GM19452 (cell line): ENCODE data around the gene TSC2.
"Not testable (repeated sequence)": the region's sequence is repeated elsewhere in the genome, so short reads cannot be mapped to it uniquely, and the experiment has no call there.

ENCODE experiments used
- ATAC-seq: cut with Tn5 transposase; IDR thresholded peaks from one replicate; pipeline ENCODE4 v1.9.1; 2021; ENCODE audit not compliant: unreplicated experiment

Gene TSC2

DNA sequence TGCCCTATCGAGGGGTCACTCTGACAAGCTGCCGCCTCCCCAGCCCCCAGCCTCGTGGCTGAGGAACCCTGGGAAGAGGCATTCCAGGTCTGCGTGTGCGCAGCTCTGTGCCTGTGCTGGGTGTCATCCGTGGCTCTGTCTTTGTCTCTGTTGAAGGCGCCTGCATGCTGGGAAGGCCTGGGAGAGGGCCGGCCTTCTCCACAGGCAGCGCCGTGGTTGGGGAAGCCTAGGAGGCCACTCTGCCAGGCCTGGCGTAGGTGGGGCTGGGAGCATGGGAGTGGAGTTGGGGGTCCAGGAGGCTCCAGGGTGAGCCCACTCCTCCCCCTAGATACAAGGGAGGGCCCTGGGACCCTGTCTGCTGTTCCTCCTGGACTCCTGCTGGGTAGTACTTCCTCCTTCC lies 17.7 kb upstream of the TSC2 start:
- ATAC-seq, result no peak

DNA sequence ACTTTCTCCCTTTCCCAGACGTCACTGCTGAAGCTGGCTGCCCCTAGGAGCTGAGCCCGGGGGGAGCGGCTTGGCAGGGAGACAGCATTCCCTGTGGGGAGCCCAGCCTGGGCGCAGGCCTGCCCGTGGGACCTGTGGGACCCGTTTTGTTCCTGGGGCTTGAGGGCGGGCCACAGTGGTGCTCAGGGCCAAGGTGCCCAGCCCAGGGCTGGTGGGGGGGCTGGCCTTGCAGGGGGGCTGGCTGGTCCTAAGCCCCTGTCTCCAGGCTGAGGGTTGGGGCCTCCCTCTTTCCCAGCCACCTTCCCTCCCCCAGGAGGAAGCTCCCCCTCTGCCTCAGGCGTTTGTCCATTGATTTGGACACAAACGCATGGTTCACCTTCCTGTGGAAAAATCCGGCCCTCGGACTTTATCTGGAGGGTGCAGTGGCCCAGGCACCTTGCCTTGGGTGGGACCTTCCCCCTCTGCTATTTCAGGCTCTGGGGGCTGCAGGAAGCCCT lies 16.7 kb upstream of the TSC2 start:
- no peak for ATAC-seq

DNA sequence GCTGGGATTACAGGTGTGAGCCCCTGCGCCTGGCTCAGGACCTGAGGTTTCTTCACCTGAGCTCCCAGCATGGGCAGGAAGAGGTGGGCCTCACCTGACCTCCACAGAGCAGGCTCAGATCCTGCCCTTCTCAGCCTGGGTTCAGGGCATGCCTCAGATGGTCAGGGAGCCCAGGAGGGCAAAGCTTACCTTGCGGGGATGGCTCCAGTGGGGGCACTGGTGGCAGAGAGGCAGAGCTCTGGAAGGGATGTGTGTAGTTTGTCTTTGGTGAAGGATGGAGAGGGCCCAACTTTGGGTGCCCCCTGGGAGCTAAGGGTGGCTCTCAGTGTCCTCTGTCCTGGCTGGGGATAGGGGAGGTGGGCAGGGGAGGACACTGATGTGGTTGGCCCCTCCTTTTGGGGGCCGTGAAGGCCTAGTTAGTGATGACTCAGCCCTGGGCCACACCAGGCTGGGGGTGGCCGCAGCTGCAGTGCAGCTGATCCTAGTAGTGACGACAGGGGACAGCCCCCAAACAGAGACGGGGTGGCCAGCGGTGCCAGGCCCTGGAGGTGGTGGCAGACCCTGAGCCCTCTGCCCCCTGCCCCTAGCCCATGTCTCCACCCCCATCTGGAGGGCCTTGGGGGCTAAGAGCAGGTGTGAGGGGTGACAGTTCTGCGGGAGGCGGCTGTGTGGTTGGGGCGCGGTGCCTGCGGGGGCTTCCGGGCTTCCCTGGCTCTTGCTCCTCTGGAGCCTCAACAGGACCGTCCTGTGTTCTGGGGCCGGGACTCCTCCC lies 15.3 kb upstream of the TSC2 start:
- no peak for ATAC-seq

DNA sequence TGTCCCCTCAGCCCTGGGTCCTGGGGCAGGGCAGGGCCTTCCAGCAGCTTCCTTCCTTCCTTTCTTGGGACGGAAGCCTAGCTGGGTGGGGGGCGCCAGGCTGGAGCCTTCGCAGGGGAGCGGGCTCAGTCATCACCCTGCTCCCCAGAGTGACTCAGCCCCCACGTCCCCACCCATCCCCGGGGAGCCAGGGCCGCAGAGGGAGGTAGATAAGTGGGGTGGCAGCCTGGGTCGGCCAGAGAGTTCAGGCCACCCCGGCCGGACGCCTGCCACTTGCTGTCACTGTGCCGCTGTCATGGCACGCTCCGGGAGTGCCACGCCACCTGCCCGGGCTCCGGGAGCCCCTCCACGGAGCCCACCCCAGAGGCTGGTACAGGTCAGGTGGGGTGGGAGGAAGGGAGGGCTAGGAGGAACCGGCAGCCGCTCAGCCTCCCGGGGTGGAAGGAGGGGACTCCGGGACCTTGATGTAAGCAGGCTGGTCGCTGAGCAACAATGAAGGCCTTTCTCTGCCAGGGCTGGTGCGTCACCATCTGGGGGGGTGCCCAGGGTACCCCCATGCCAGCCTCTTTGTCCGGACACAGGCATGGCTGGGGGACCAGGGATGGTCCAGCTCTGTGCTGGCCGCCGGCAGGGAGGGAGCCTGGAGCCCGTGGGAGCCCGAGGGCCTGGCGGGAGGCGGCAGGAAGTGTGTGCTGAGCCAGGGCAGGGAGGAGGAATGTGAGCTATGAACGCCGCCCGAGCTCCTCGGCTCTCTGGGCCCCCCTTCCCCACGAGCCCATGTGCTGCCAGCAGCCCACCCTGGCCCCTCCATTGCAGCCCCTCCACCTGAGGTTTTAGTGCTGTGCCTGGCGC lies 14.5 kb upstream of the TSC2 start:
- no peak for ATAC-seq

DNA sequence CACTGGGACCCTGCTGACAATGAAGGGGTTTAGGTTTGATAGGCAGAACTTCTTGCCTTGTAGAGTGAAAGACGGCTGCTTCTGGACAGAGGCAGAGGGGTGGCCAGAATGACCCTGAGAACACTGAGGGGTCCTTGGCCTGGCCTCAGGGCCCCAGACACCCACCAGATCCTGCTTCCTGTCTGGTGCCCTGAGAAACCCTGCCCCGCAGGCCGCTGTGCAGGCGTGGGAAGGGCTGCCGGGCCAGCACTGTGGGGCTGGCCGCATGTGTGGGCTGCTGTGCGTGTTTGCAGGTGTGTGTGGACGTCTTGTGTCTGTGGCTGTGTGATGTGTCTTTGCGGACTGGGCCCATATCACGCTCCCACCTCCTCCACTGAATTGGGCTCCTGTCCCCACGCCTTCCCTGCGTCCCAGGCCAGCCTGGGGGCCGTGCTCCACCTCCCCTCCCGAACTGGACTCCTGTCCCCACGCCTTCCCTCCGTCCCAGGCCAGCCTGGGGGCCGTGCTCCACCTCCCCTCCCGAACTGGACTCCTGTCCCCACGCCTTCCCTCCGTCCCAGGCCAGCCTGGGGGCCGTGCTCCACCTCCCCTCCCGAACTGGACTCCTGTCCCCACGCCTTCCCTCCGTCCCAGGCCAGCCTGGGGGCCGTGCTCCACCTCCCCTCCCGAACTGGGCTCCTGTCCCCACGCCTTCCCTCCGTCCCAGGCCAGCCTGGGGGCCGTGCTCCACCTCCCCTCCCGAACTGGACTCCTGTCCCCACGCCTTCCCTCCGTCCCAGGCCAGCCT lies 13.7 kb upstream of the TSC2 start:
- not testable (repeated sequence) for ATAC-seq

DNA sequence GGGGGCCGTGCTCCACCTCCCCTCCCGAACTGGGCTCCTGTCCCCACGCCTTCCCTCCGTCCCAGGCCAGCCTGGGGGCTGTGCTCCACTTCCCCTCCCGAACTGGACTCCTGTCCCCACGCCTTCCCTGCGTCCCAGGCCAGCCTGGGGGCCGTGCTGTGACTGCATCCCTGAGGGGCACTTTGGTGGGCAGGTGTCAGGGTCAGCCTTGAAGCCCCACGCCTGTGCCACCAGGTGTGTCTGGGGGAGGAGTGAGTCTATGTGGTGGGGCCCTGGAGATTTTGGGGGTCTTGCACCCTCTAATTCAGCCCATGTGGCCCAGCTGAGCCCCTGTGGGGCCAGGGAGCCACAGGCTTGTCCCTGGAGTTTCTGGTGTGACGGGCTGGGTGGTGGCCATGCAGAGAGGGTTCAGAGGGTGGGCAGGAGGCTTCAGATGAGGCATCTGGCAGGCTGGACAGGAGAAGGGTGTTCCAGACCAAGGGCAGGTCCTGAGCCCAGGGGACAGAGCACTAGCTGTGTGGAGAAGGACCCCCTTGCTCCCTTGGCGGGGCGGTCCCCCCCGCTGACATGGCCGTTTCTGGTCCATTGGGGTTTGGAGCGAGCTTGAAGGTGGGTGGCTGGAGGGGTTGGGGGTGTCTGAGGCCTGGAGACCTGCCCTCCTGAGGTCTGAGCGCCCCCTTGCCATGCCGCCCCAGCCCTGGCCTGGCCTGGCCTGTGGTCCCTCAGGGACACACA lies 12.9 kb upstream of the TSC2 start:
- ATAC-seq, result no peak

DNA sequence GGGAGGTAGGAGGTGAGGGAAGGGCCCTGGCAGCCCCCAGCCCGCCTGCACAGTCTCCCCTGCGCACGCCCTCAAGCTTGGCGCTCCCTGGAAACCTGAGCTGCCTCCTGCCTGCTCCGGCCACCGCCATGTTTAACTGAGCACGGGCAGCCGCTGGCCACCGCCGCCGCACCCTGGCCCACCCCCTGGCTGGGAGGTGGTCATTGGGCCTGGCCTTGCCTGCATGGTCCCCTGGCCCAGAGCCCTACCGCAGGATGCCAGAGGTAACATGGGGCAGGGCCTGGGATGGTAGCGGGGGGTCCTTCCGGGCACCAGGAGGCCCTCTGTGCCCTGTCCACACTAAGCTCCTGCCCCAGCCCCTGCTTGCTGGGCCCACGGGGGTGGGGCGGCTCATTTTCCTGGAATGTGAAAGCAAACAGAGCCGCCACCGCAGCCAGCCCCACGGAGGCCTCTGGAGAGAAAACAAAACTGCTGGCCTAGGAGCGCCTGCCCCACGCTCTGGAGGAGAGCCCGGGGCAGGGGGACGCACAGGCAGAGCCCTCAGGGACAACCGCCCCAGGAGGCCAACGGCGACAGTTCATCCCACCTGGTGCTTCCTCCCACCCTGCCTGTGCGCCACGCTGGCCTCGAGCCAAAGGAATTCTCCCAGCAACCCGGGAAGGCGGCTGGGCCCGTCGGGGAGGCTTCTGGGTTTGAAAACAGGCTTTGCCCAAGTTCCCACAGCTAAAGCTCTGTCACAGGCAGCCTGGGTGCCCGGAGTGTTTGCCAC lies 12.2 kb upstream of the TSC2 start:
- ATAC-seq, result no peak

DNA sequence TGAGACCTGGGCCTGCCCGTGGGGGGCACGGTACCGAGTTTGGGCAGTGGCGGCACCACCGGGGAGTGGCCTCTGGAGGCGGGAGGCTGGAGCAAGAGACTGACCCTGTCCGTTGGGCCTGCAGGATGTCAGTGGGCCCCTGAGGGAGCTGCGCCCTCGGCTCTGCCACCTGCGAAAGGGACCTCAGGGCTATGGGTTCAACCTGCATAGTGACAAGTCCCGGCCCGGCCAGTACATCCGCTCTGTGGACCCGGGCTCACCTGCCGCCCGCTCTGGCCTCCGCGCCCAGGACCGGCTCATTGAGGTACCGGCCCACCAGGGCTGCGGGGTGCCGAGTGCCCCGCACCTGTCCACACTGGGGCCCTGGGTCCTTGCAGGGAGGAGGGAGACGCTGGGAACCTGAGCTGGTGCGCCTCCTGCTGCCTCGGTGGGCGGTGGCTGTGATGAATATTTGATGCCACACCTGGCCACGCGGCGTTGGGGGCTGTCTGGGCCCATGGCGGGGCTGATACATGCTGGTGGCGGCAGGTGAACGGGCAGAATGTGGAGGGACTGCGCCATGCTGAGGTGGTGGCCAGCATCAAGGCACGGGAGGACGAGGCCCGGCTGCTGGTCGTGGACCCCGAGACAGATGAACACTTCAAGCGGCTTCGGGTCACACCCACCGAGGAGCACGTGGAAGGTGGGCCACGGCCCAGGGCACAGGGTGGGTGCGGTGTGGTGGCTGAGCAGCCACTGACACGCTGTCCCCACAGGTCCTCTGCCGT lies 11.4 kb upstream of the TSC2 start:
- no peak for ATAC-seq

DNA sequence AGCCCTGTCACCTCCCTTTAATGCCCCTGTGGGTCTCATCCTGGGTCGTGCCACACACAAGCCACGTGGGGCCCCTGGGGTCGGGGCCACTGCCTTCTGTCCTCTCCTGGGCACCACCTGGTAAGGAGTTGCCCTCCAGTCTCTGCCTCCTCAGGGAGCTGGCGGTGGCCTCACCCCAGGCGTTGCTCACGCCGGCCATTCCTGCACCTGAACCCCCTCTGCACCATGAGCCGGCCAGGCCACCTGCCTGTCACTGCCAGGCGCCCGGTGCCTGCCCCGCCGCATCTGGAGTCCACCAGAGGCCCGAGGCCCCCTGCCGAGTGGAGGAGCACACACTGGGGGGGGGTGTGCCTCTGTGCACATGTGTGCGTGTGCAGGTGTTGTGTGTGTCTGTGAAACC lies 10.7 kb upstream of the TSC2 start:
- no peak for ATAC-seq

DNA sequence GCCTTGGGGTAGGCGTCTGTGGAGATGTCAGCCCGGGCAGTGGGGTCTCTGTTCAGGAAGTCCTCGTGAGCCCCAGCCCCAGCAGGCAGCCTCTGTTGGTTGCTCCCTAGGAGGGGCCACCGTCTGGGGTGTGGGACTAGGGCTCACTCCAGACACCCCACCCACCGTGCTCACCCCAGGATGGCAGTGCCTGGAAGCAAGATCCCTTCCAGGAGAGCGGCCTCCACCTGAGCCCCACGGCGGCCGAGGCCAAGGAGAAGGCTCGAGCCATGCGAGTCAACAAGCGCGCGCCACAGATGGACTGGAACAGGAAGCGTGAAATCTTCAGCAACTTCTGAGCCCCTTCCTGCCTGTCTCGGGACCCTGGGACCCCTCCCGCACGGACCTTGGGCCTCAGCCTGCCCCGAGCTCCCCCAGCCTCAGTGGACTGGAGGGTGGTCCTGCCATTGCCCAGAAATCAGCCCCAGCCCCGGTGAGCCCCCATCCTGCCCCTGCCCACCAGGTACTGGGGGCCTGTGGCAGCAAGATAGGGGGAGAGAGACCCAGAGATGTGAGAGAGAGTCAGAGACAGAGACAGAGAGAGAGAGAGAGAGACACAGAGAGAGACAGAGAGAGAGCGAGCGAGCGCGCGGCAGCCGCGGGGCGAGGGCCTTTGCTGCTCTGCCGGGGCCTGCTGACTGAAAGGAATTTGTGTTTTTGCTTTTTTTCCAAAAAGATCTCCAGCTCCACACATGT lies 10.0 kb upstream of the TSC2 start:
- no peak for ATAC-seq

DNA sequence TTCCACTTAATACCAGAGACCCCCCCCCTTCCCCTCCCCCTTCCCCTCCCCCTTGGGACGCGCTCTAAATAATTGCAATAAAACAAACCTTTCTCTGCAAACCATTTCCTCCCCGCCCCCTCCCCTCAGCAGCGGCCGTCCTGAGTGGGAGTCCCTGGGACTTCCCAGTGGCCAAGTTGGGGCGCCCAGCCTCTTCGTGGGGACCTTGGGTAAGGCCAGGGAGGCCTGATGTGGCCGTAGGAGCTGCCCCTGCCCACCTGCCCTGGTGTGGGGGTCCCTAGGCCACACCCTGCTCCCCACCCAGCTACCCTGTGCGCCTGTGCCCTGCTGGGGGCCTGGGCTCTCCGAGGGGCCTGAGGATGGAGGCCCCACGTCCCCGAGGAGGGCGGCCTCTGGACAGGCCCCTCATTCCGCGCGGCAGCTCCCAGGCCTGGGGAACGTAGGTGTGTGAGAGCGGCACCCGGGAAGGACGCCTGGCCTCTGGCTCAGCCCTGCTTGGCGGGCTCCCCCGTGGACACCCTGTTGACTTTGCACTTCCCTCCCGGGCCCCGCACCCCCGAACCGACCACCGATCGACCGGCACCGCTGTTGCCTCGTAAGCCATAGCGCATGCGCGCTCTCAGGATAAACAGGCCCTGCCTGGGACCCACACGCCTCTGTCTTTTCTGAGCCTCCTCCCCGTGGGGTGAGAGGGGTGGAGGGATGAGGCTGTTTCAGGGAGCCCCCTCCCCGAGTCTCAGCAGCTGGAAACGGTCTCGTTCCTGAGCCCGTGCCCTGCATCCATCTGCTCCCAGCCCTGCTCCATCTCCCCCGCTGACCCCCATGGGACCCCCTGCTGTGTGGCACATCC lies 9.2 kb upstream of the TSC2 start:
- ATAC-seq, result no peak

DNA sequence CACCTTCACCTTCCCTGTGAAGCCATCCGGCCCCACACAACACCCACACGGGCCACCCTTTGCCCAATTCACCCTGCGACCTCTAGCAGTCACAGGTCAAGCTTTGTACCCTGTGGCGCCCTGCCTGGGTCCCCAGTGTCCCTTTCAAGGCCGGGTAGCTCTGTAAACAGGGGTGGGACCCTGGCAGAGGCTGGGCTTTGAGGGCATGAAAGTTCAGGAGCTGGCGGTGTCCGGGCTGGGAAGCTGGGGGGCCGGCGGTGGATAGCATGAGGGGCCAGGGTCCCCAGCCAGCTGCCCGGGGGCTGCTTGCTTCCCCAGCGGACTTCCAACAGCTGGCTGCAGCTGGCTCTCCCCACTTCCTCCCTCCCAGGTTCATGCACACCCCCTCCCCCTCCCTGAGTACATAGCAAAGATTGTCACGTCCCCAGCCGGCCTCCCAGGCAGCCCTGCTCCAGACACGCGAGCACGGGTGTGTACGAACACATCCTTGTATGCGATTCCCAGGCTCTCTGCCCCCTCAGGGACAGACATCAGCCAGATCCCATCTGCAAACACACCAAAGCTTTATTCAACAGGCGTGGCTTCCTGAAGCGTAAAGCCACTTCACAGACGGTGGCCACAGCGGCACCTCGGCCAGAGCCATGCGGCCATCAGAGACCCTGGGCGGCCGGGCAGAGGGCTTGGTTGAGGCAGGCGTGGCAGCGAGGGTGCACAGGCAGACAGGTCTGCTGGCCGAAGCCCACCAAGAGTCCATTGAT lies 8.3 kb upstream of the TSC2 start:
- no peak for ATAC-seq

DNA sequence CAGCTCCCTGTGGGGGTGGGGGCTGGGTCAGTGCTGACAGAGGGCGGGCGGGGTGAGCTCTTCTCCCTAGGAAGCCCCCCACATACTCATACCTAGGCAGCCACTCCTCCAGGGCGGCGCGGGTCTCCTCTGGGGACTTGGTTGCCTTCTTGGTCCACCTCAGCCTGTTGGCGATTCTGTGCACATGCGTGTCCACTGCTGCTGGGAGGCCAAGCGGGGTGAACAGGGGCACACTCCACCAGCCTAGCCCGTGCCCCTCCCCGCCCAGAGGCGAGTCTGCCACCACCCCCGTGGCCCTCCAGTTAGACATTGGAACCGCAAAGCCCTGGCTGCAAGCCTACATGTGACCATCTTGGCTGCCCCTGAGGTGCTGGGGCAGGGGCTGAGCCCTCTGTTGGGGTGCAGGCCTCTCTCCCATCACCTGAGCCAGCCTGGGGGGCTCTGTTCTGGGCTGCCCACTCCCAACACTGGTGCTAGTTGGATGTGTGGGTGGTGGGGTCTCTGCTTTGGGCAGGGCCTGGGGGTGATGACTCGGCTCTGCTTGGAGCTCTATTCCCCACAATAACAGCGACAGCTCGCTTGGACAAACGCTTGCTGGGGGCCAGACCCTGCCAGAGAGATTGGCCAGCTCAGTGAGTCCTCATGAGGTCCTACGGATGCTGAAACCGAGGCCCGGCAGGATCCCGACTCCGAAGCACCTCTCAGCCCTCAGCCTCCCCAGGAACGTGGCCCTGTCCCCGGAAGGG lies 7.6 kb upstream of the TSC2 start:
- ATAC-seq, result no peak

DNA sequence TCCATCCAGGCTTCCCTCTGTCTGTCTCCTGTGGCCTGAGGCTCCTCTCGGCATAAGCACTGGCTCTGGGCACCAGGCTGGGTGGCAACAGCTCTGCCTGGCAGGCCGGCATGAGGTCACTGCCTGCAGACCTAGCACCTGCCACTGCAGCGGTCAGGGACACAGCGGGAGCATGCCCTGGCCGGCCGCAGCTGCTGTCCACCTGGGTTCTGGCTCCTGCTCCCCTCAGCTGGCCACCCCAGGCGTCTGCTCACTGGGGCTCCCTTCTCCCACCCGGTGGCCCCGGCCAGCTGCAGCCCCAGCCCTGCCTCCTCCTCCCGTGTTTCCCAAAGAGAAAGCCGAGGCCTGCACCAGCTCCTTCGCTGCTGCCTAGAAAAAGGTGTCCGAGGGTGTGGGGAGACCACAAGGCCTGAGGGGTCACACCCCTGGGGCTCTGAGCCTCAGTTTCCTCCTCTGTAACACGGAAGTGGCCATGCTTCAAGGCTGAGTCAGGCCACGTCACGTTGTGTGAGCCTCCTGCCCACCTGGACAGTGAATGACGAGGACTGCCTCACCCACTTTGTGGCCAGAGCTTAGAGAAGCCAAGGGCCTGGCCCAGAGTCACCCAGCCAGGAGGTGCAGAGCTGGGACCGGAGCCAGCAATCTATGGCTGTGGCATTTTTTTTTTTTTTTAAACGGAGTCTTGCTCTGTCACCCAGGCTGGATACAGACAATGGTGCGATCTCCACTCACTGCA lies 6.8 kb upstream of the TSC2 start:
- no peak for ATAC-seq

DNA sequence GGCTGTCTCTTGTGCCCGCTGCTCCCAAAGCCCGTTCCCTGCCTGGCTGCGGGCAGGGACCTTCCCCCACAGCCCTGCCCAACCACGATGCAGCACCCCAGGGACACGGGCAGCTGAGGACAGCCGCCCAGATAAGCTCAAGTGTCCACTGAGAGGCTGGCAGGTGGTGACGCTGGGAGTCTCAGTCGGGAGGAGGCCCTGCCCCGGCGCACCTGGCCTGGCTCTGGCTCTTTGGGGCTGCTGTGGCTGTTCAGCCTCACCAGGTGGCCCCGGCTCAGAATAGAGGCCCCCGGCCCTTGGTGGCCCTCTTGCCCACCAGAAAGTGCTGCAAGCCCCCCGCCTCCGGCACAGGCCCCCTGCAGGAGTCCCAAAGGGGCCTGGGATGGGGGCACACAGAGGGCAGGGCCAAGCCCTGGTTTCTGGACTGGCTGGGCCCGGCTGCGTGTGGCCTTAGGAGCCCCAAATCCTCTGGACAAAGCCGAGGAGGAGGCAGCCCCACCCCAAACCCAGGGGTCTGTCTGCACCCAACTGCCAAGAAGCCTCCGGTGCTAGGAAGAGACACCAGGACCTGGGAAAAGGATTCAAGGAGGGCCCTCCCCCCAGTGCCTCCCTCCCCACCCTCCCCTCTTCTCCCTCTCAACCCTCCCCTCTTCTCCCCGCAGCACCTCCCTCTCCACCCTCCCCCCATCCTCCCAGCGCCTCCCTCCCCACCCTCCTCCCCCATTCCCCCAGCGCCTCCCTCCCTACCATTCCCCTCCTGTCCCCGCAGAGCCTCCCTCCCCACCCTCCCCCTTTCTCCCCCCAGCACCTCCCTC lies 5.4 kb upstream of the TSC2 start:
- ATAC-seq, result no peak
